ENCODE results near the gene GPATCH11.

GPATCH11 gene

DNA sequence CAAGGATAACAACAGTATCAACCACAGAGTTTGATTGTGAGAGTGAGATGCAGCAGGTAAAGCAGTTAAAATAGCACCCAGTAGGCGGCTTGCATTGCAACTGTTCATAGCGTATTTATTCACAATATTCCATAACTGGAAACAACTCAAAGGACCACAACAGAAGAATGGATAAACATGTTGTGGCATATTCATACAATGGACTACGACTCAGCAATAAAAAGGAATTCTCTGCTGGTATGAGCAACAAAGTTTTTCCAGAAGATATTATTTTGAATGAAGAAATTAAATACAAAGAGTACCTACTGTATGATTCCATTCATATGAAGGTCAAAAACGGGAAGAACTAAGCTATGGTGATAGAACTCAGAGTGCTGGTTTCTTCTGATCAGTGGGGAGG is 25.2 kb downstream of the GPATCH11 start:
- DNase-seq (ENCODE audit: low read depth) = no peak

- no peak for DNase-seq (ENCODE audit: low read depth)
Measured at GRCh38 chr2:37110306-37111212, 26.2 kb downstream of the GPATCH11 start.

- DNase-seq (ENCODE audit: low read depth) = no peak
Measured at GRCh38 chr2:37111958-37112357, 27.6 kb downstream of the GPATCH11 start.

- no peak for DNase-seq (ENCODE audit: low read depth)
Measured at GRCh38 chr2:37117566-37117965, 33.2 kb downstream of the GPATCH11 start.

GRCh38 chr2:37119157-37119556 is 34.8 kb downstream of the GPATCH11 start:
- no peak for DNase-seq (ENCODE audit: low read depth)

DNA sequence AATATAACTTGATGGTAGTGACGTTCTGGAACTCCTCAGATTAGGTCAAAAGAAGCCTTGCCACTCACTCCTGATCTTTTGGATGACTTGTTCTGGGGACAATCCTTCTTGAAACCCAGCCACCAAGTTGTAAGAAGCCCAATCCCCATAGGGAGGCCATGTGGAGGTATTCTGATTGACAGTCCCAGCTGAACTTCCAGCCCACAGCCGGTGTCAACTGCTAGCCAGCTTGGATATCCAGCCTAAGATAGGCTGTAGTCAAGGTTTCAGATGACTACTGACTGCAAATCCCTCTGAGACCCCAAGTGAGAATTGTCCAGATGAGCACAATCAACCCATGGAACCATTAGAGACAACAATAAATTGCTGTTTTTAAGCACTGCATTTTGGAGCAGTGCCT is 41.1 kb downstream of the GPATCH11 start:
- no peak for DNase-seq (ENCODE audit: low read depth)

- no peak for DNase-seq (ENCODE audit: low read depth)
Measured at GRCh38 chr2:37132914-37133313, 48.6 kb downstream of the GPATCH11 start.

DNA sequence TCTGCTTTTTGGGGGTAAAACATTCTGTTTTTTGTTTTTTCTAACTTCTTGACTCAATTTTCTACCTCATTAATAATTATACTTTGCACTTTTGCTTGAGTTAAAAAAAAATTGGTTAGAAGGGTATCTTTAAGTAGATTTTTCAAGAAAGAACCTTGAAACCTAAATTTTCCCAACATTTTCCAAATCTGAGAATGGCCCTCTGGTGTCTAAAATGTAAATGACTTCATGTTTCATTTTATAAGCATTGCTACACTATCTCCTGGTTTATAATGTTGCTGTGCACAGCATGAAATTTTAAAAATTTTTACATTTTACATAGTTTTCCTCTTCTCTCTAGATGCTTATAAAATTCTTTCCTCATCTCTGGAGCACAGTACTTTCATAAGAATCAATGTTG is 58.2 kb downstream of the GPATCH11 start:
- no peak for DNase-seq (ENCODE audit: low read depth)

DNA sequence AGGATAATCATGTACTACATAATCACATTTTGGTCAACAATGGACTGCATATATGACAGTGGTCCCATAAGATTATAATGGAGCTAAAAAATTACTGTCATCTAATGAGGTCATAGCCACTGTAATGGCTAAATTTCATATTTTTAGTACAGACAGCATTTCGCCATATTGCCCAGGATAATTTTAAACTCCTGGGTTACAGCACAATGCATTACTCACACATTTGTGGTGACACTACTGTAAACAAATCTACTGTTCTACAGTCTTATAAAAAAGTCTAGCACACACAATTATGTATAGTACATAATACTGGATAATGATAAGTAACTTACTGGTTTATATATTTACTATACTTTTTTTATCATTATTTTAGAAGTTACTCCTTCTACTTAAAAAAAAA is 59.7 kb downstream of the GPATCH11 start:
- DNase-seq (ENCODE audit: low read depth) = peak; percentile 55

DNA sequence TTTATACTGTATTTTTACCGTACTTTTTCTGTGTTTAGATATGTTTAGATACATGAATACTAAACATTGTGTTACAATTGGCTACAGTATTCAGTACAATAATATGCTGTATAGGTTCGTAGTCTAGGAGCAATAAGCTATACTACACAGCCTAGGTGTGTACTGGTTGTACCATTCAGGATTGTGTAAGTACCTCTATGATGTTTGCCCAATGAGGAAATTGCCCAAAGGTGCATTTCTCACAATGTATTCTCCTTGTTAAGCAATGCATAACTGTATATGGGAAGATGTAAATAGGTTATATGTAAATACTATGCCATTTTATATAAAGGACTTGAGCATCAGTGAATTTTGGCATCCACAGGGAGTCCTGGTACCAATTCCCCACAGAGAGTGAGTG is 61.7 kb downstream of the GPATCH11 start:
- DNase-seq (ENCODE audit: low read depth) = no peak

DNA sequence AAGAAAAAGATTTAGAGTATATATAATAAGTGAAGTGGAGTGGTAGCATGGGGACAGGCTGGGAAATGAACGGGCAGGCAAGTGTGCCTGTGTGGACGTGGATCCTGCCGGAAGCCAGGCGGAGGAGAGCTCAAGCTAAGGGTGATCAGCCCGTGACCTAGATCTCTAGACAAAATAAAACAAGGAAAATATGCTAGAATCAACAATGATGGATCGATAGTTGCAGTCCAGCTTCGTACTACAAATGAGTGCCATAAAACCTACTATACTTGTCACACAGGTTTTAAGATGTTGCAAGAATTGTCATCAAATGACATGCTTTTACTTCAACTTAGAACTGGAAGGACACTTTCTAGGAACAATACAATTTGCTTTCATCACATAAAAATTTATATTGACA is 64.0 kb downstream of the GPATCH11 start:
- DNase-seq (ENCODE audit: low read depth) = no peak

All from fibroblast of gingiva (primary cell).